Keratinocyte (primary cell): ENCODE data around the gene TACC2. TPM values are rescaled to one million over a fixed set of nuclear protein-coding genes. Genes with fewer than 3 reads are reported as not detected.

Experiments used
- DNase-seq: peaks from one replicate; pipeline ENCODE4 v3.0.0-alpha.2; 2011; ENCODE audit warnings: low read depth, missing footprints, low spot score
- FAIRE-seq: peaks from 2 replicates; lab custom pipeline; 2011; peaks lifted over from hg19 to GRCh38; lab: Jason Lieb, UNC
- H2AFZ ChIP-seq: 2 replicates; pipeline ENCODE4 v1.6.0; 2012; ENCODE audit warnings: low read length, control low read depth, inconsistent platforms; ENCODE audit not compliant: control insufficient read depth
- H3K27ac ChIP-seq: 2 replicates; pipeline ENCODE4 v1.5.1; 2011; ENCODE audit warnings: low read length; ENCODE audit not compliant: control insufficient read depth, insufficient read depth
- H3K27me3 ChIP-seq: 3 replicates; pipeline ENCODE4 v1.6.0; 2011; ENCODE audit warnings: low read length; ENCODE audit not compliant: control insufficient read depth, insufficient read depth; ENCODE audit errors: extremely low read depth
- H3K36me3 ChIP-seq, 2 experiments: 2 replicates in 1 of 2; 3 replicates in 1 of 2; pipeline ENCODE4 v1.5.1; 2011; ENCODE audit warnings: low read length in 2 of 2, mild to moderate bottlenecking in 1 of 2; ENCODE audit not compliant: control insufficient read depth in 2 of 2, insufficient read depth in 2 of 2; ENCODE audit errors: extremely low read depth in 1 of 2
- H3K4me1 ChIP-seq: 3 replicates; pipeline ENCODE4 v1.5.1; 2011; ENCODE audit warnings: low read length; ENCODE audit not compliant: control insufficient read depth, insufficient read depth; ENCODE audit errors: extremely low read depth
- H3K4me2 ChIP-seq: 3 replicates; pipeline ENCODE4 v1.6.0; 2011; ENCODE audit warnings: low read depth, low read length; ENCODE audit not compliant: control insufficient read depth, insufficient read depth; ENCODE audit errors: extremely low read depth
- H3K4me3 ChIP-seq, 3 experiments: fragments of 200-600 bp in 1 of 3; sonication (generic) in 1 of 3; 2 replicates in 2 of 3; 3 replicates in 1 of 3; pipeline ENCODE4 v1.5.1; 2011 to 2016; ENCODE audit warnings: low read length in 3 of 3, mild to moderate bottlenecking in 3 of 3, control low read depth in 2 of 3, inconsistent platforms in 1 of 3, low read depth in 1 of 3, mixed read lengths in 1 of 3, mixed run types in 1 of 3, moderate library complexity in 1 of 3; ENCODE audit not compliant: control insufficient read depth in 2 of 3, insufficient read depth in 2 of 3; ENCODE audit errors: extremely low read depth in 1 of 3
- H3K79me2 ChIP-seq: 2 replicates; pipeline ENCODE4 v1.6.0; 2012; ENCODE audit warnings: low read length; ENCODE audit not compliant: control insufficient read depth, insufficient read depth
- H3K9ac ChIP-seq: 3 replicates; pipeline ENCODE4 v1.6.0; 2011; ENCODE audit warnings: low read length; ENCODE audit not compliant: control insufficient read depth, insufficient read depth; ENCODE audit errors: extremely low read depth
- H3K9me1 ChIP-seq: 3 replicates; pipeline ENCODE4 v1.6.0; 2011; ENCODE audit warnings: low read length; ENCODE audit not compliant: control insufficient read depth, insufficient read depth; ENCODE audit errors: extremely low read depth
- H3K9me3 ChIP-seq: 2 replicates; pipeline ENCODE4 v1.5.1; 2012; ENCODE audit warnings: low read depth, low read length; ENCODE audit not compliant: control insufficient read depth
- H4K20me1 ChIP-seq: 3 replicates; pipeline ENCODE4 v1.6.0; 2011; ENCODE audit warnings: low read length; ENCODE audit not compliant: control insufficient read depth, insufficient read depth; ENCODE audit errors: extremely low read depth
- CTCF ChIP-seq, 3 experiments: IDR thresholded peaks in 1 of 3; conservative IDR thresholded peaks in 1 of 3; optimal IDR thresholded peaks in 1 of 3; 2 replicates in 2 of 3; 3 replicates in 1 of 3; pipeline versions ENCODE3 to v1.5.1; 2011; ENCODE audit warnings: low read length in 3 of 3, mild to moderate bottlenecking in 3 of 3, moderate library complexity in 2 of 3, control low read depth in 1 of 3, inconsistent platforms in 1 of 3; ENCODE audit not compliant: insufficient read depth in 2 of 3; ENCODE audit errors: extremely low read depth in 1 of 3
- EZH2 ChIP-seq: IDR thresholded peaks from one replicate; pipeline ENCODE4 v1.6.1; 2012; ENCODE audit warnings: inconsistent platforms, mild to moderate bottlenecking, low read length, moderate library complexity
- dilution Hi-C: fragments of 300-500 bp; cut with MboI; formaldehyde crosslinking; loops from one replicate; pipeline ENCODE4 v1.7.0; 2020; ENCODE audit warnings: low sequenced_read_pairs; ENCODE audit not compliant: extremely low pct_ligation_motif_present
- polyA plus RNA-seq, 5 experiments: library from polyadenylated mRNA; depleted of rRNA in 3 of 5; stranded (reverse) in 3 of 5; stranded (forward) in 1 of 5; unstranded in 1 of 5; fragments of >200 nt; gene quantifications; 1 replicate in 1 of 5; 2 replicates in 3 of 5; 3 replicates in 1 of 5; pipeline versions ENCODE4 v1.2.1 to v1.2.3, GENCODE V29; 2011 to 2012; ENCODE audit warnings: missing spikeins in 2 of 5, low read depth in 1 of 5, low replicate concordance in 1 of 5

The TACC2 gene
- polyA plus RNA-seq, 1 donor (not counting 4 experiments of a cell fraction or from before 2014, with no cell fraction given): 12.8 TPM

GRCh38 chr10:122112625-122113160 lies 123.7 kb downstream of the TACC2 start:
- TF ChIP-seq EZH2 (no peak), CTCF (optimal IDR thresholded peaks at IDR 0.05 in 1 of 3, IDR thresholded peaks at IDR 0.05 in 1 of 3, conservative IDR thresholded peaks at IDR 0.05 in 1 of 3; ENCODE audit: extremely low read depth in 1 of 3, insufficient read depth in 2 of 3, low read length in 3 of 3) (peak; percentile 55 to 88 (median 64))
- peak overlapping the region; percentile 82 for H3K27ac ChIP-seq
- H3K9ac ChIP-seq: peak overlapping the region; percentile 91
- peaks cover 2% of the 10 kb centered on the region for H3K9me1 ChIP-seq
- H3K4me3 ChIP-seq: peak overlapping the region; percentile 72 to 81 (median 74)
- H3K9me3 ChIP-seq: no peaks in the 10 kb centered on the region
- peak overlapping the region; percentile 96 for H3K4me2 ChIP-seq
- H3K27me3 ChIP-seq: no peaks in the 10 kb centered on the region
- peak; percentile 43 for FAIRE-seq
- peaks cover 36% of the 10 kb centered on the region for H3K4me1 ChIP-seq
- DNase-seq: peak; percentile 56
- H4K20me1 ChIP-seq: no peaks in the 10 kb centered on the region
- dilution Hi-C loops: no loop called here
- no peaks in the 10 kb centered on the region for H3K36me3 ChIP-seq
- peak overlapping the region; percentile 81 for H2AFZ ChIP-seq
- H3K79me2 ChIP-seq: peaks cover 28% of the 10 kb centered on the region

- no peak for FAIRE-seq
- H4K20me1 ChIP-seq: no peaks in the 10 kb centered on the region
- peak overlapping the region; percentile 96 for H3K4me2 ChIP-seq
- peak overlapping the region; percentile 81 for H2AFZ ChIP-seq
- no peaks in the 10 kb centered on the region for H3K27me3 ChIP-seq
- peak overlapping the region; percentile 72 to 81 (median 74) for H3K4me3 ChIP-seq
- H3K27ac ChIP-seq: peak overlapping the region; percentile 82
- TF ChIP-seq EZH2: no peak
- peak; percentile 50 to 71 (median 63) for TF ChIP-seq CTCF (optimal IDR thresholded peaks at IDR 0.05 in 1 of 3, IDR thresholded peaks at IDR 0.05 in 1 of 3, conservative IDR thresholded peaks at IDR 0.05 in 1 of 3; ENCODE audit: extremely low read depth in 1 of 3, insufficient read depth in 2 of 3, low read length in 3 of 3)
- peaks cover 31% of the 10 kb centered on the region for H3K79me2 ChIP-seq
- H3K4me1 ChIP-seq: peaks cover 36% of the 10 kb centered on the region
- peaks cover 2% of the 10 kb centered on the region for H3K9me1 ChIP-seq
- H3K36me3 ChIP-seq: no peaks in the 10 kb centered on the region
- no peak for DNase-seq
- H3K9me3 ChIP-seq: no peaks in the 10 kb centered on the region
- peak overlapping the region; percentile 91 for H3K9ac ChIP-seq
- dilution Hi-C loops: no loop called here
Measured at GRCh38 chr10:122113161-122113944, 124.4 kb downstream of the TACC2 start.
